GM23338 (cell line): Measurements from ENCODE around the gene PAK1. TPM values are rescaled to one million over a fixed set of nuclear protein-coding genes. Genes with fewer than 3 reads are reported as not detected.

ENCODE experiments used
- ATAC-seq: fragments of 200-7000 bp; cut with Tn5 transposase; 3 replicates; pipeline ENCODE4 v1.9.1; 2020
- DNase-seq: peaks from one replicate; pipeline ENCODE4 v3.0.0-alpha.2; 2015; ENCODE audit warnings: low spot score
- H2AFZ ChIP-seq: fragments of 200-600 bp; sonication (generic); 2 replicates; pipeline ENCODE4 v1.8.0; 2016; ENCODE audit warnings: antibody characterized with exemption, mild to moderate bottlenecking, moderate library complexity
- H3F3A ChIP-seq: fragments of 200-600 bp; sonication (generic); replicated peaks from 2 replicates; pipeline ENCODE4 v1.8.0; 2017; ENCODE audit warnings: antibody characterized with exemption, mixed run types, low read depth
- H3K27ac ChIP-seq: fragments of 200-600 bp; sonication (generic); 2 replicates; pipeline ENCODE4 v1.6.1; 2016; ENCODE audit warnings: low read depth
- H3K27me3 ChIP-seq: fragments of 200-600 bp; sonication (generic); 2 replicates; pipeline ENCODE4 v1.8.0; 2016; ENCODE audit warnings: mild to moderate bottlenecking, mixed run types, moderate library complexity; ENCODE audit not compliant: insufficient read depth
- H3K36me3 ChIP-seq: fragments of 200-600 bp; sonication (generic); 2 replicates; pipeline ENCODE4 v1.8.0; 2016; ENCODE audit warnings: mild to moderate bottlenecking; ENCODE audit not compliant: insufficient read depth
- H3K4me1 ChIP-seq: fragments of 200-600 bp; sonication (generic); 2 replicates; pipeline ENCODE4 v1.8.0; 2016; ENCODE audit warnings: mild to moderate bottlenecking, moderate library complexity; ENCODE audit not compliant: insufficient read depth
- H3K4me2 ChIP-seq: fragments of 200-600 bp; sonication (generic); 2 replicates; pipeline ENCODE4 v1.7.1; 2017; ENCODE audit warnings: mixed run types
- H3K4me3 ChIP-seq: fragments of 200-600 bp; sonication (generic); 2 replicates; pipeline ENCODE4 v1.6.1; 2016; ENCODE audit warnings: mixed run types
- H3K79me2 ChIP-seq: fragments of 200-600 bp; sonication (generic); replicated peaks from 2 replicates; pipeline ENCODE4 v1.8.0; 2017; ENCODE audit warnings: mild to moderate bottlenecking; ENCODE audit not compliant: insufficient read depth
- H3K9me2 ChIP-seq: fragments of 200-600 bp; sonication (generic); 2 replicates; pipeline ENCODE4 v1.8.0; 2017; ENCODE audit not compliant: insufficient read depth
- H4K20me1 ChIP-seq: fragments of 200-600 bp; sonication (generic); replicated peaks from 2 replicates; pipeline ENCODE4 v1.8.0; 2017; ENCODE audit warnings: mild to moderate bottlenecking; ENCODE audit not compliant: insufficient read depth
- H3K27ac Mint-ChIP-seq: 2 replicates; pipeline ENCODE4 v1.8.0; 2020; ENCODE audit warnings: inconsistent platforms, mild to moderate bottlenecking, moderate library complexity, mixed read lengths
- H3K27me3 Mint-ChIP-seq: 3 replicates; pipeline ENCODE4 v1.8.0; 2022; ENCODE audit warnings: low read depth, mild to moderate bottlenecking, moderate library complexity, mixed read lengths, inconsistent platforms; ENCODE audit not compliant: insufficient read depth, poor library complexity
- H3K36me3 Mint-ChIP-seq: 3 replicates; pipeline ENCODE4 v1.8.0; 2021; ENCODE audit warnings: low read depth, mild to moderate bottlenecking, inconsistent platforms, moderate library complexity, mixed read lengths
- H3K4me1 Mint-ChIP-seq: 3 replicates; pipeline ENCODE4 v1.8.0; 2020; ENCODE audit warnings: mild to moderate bottlenecking, inconsistent platforms, mixed read lengths
- H3K4me3 Mint-ChIP-seq: 3 replicates; pipeline ENCODE4 v1.8.0; 2021; ENCODE audit warnings: moderate library complexity, mild to moderate bottlenecking, inconsistent platforms, mixed read lengths
- H3K9me3 Mint-ChIP-seq: 3 replicates; pipeline ENCODE4 v1.8.0; 2020; ENCODE audit warnings: moderate library complexity, mild to moderate bottlenecking, inconsistent platforms, mixed read lengths
- EZH2 ChIP-seq: fragments of 200-600 bp; sonication (generic); IDR thresholded peaks from one replicate; pipeline ENCODE4 v1.8.0; 2017; ENCODE audit warnings: antibody characterized with exemption, mild to moderate bottlenecking, low read depth; ENCODE audit not compliant: unreplicated experiment
- EZH2phosphoT487 ChIP-seq: fragments of 200-600 bp; sonication (generic); IDR thresholded peaks from one replicate; pipeline ENCODE4 v1.8.1; 2018; ENCODE audit warnings: antibody characterized with exemption; ENCODE audit not compliant: unreplicated experiment
- JUNB ChIP-seq: IDR thresholded peaks from one replicate; pipeline ENCODE4 v1.6.1; 2016; ENCODE audit warnings: antibody characterized with exemption; ENCODE audit not compliant: unreplicated experiment
- STAT1 ChIP-seq: IDR thresholded peaks from one replicate; pipeline ENCODE4 v1.6.1; 2016; ENCODE audit warnings: antibody characterized with exemption; ENCODE audit not compliant: unreplicated experiment
- ZNF114 ChIP-seq: fragments of 250-450 bp; sonication (Bioruptor Pico); IDR thresholded peaks from 2 replicates; pipeline ENCODE4 v1.5.0; 2020; ENCODE audit warnings: mild to moderate bottlenecking, moderate library complexity
- ZNF331 ChIP-seq: fragments of 250-450 bp; sonication (Bioruptor Pico); IDR thresholded peaks from 2 replicates; pipeline ENCODE4 v1.5.0; 2020; ENCODE audit warnings: low read depth, mild to moderate bottlenecking, moderate library complexity
- ZNF462 ChIP-seq: fragments of 250-450 bp; sonication (Bioruptor Pico); IDR thresholded peaks from 2 replicates; pipeline ENCODE4 v1.5.0; 2020; ENCODE audit warnings: mild to moderate bottlenecking, moderate library complexity
- polyA plus RNA-seq: library from polyadenylated mRNA; unstranded; fragments of >200 nt; fragmentation: Nextera tagmentation; extraction: Ambion mirVana; gene quantifications from 2 replicates; pipeline ENCODE4 v1.2.1, GENCODE V29; 2016
- total RNA-seq: library from RNA; depleted of rRNA; stranded (reverse); fragments of >200 nt; shearing (Covaris generic); gene quantifications from 2 replicates; pipeline ENCODE4 v1.2.3, GENCODE V29; 2014

PAK1 gene
- total and polyA plus RNA-seq, 2 experiments from 2014 or later = 102 to 175 TPM

GRCh38 chr11:77438487-77438886 is 35.4 kb downstream of the PAK1 start (continued):
- TF ChIP-seq ZNF462 (CRISPR knock-in tag) (no peak), STAT1 (no peak), ZNF331 (CRISPR knock-in tag) (no peak), EZH2phosphoT487 (no peak), JUNB (no peak), EZH2 (no peak)

- Histone ChIP-seq H2AFZ (no peak overlapping the region), H3K36me3 (no peaks in the 10 kb centered on the region), H3K4me1 (peaks cover 38% of the 10 kb centered on the region), H3K9me2 (peaks cover 9% of the 10 kb centered on the region), H3K4me3 (no peak overlapping the region), H3K79me2 (peaks cover 99% of the 10 kb centered on the region), H3K4me2 (no peak overlapping the region), H4K20me1 (no peaks in the 10 kb centered on the region; the same call in 1 of the 2 replicates), H3K27me3 (no peaks in the 10 kb centered on the region), H3K27ac (no peak overlapping the region), H3F3A (no peaks in the 10 kb centered on the region)
- Mint-ChIP-seq H3K27me3 (peaks cover 8% of the 10 kb centered on the region), H3K27ac (no peak overlapping the region), H3K4me3 (no peak overlapping the region), H3K36me3 (no peaks in the 10 kb centered on the region), H3K4me1 (peaks cover 35% of the 10 kb centered on the region), H3K9me3 (no peaks in the 10 kb centered on the region)
- no peak for DNase-seq
- ATAC-seq = no peak
- TF ChIP-seq ZNF462 (CRISPR knock-in tag) = no peak
- no peak for TF ChIP-seq ZNF114
These were observed 36.9 kb downstream of the PAK1 start for GRCh38 chr11:77436969-77437368.
